HL-60/S4 treated with retinoic acid at 250 ng/mL for 4 days and 3 days (cell line): ENCODE data around the gene ORC3.

Source experiments
- in situ Hi-C: fragments of 300-500 bp; cut with MboI; formaldehyde crosslinking; loops from 2 replicates; pipeline ENCODE4 v1.7.0; 2022; ENCODE audit warnings: low sequenced_read_pairs

ORC3 gene

GRCh38 chr6:87589693-87590416, at the start of gene ORC3, which contains the start of gene RARS2:
TSS of gene ORC3 (plus strand) at chr6:87590135. CDS start at chr6:87590169, 34 bp downstream.
TSS of gene RARS2 (minus strand) at chr6:87589987. CDS start at chr6:87589957, 30 bp downstream.
- in situ Hi-C loops: no loop called here

GRCh38 chr6:87540539-87540938, 49.4 kb upstream of the ORC3 start:
- in situ Hi-C loops: no loop called here

- in situ Hi-C loops: no loop called here
Measured at GRCh38 chr6:87541041-87541440, 48.9 kb upstream of the ORC3 start.

DNA sequence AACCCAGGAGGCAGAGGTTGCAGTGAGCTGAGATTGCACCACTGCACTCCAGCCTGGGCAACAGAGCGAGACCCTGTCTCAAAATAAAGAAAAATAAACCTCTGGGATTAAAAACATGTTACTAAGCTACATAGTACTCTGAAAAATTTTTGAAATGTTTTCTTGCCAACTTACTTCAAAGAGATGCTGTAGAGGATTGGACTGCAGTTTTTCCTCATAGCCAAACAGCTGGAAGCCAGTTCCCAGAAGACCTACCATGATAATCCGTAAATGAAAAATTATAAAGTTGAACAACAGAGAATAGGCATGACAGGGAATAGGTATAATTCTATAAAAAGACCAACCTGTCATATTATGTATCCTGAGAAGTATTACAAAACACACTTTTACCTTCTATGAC, 48.2 kb upstream of the ORC3 start:
- in situ Hi-C loops: no loop called here

GRCh38 chr6:87543696-87544473, 46.0 kb upstream of the ORC3 start:
- in situ Hi-C loops: no loop called here

DNA sequence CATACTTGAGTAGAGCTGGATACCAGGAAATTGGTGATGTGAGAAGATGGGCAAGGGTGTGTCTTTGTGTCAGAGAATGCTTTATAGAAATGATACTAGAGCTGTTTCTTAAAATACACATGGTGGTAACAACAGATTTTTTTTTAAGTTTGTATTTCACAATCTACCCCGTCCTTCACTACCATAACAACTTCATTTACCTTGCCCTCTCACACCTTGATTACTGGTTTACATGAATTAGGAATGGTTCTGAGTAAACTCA, 45.5 kb upstream of the ORC3 start:
- in situ Hi-C loops: no loop called here

GRCh38 chr6:87551799-87552198, 38.1 kb upstream of the ORC3 start:
- in situ Hi-C loops: no loop called here

GRCh38 chr6:87553159-87553765, 36.7 kb upstream of the ORC3 start:
- in situ Hi-C loops: no loop called here

GRCh38 chr6:87555506-87555905, 34.4 kb upstream of the ORC3 start:
- in situ Hi-C loops: no loop called here

DNA sequence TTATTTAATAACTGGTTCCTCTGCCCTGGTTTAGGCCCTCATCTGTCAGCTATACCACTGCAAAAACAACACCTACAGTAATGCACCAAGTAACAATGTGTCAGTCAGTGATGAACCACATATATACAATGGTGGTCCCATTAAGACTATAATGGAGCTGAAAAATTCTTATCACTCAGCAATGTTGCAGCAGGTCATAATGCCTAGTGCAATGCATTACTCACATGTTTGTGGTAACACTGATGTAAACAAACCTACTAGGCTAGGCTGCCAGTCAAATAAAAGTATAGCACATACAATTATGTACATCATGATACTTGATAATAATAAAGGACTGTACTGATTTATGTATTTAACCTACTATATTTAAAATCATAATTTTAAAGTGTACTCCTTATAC, 31.5 kb upstream of the ORC3 start:
- in situ Hi-C loops: no loop called here

DNA sequence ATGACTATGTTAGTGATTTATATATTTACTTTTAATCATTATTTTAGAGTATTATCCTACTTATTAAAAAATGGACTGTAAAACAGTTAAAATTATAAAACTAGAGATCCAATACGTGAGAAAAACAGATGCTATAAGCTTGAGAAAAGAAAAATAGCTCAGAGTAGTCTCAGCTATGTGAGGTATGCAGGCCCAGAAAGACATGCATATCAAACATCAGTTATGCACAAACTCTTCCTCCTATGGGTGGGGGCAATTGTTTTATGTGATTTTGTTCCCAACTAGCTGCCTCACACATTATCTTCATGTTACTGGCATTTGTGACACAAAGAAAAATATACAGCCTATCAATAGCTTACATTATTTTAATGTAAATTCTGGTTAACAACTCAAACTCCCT, 28.9 kb upstream of the ORC3 start:
- in situ Hi-C loops: no loop called here

- in situ Hi-C loops: no loop called here
Measured at GRCh38 chr6:87572021-87572420, 17.9 kb upstream of the ORC3 start.

GRCh38 chr6:87572883-87573282, 17.1 kb upstream of the ORC3 start:
- in situ Hi-C loops: no loop called here

DNA sequence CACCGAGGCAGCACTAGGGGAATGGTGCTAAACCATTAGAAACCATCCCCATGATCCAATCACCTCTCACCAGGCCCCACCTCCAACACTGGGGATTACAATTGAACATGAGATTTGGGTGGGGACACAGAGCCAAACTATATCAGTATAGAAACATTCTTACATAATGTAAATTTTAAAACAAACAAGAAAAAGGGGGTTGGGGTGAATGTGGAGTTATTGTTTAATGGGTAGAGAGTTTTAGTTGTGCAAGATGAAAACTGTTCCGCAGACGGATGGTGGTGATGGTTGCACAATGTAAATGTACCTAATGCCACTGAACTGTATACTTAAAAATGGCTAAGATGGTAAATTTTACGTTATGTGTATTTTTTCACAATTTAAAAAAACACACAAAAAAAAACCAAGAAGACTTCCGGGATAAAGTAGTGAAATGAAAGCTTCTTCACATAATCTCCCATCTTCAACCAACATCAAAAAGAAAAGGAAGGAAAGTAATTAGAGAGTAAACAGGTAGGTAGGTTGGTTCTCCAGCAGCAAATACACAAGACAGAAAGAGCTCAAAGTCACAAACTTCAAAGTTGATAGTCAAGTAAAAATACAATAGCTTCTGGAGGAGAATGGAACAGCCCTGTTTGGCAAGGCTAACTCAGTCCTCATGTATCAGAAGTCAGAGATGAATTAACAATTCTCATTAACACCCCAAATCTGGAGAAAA, 16.5 kb upstream of the ORC3 start:
- in situ Hi-C loops: no loop called here

DNA sequence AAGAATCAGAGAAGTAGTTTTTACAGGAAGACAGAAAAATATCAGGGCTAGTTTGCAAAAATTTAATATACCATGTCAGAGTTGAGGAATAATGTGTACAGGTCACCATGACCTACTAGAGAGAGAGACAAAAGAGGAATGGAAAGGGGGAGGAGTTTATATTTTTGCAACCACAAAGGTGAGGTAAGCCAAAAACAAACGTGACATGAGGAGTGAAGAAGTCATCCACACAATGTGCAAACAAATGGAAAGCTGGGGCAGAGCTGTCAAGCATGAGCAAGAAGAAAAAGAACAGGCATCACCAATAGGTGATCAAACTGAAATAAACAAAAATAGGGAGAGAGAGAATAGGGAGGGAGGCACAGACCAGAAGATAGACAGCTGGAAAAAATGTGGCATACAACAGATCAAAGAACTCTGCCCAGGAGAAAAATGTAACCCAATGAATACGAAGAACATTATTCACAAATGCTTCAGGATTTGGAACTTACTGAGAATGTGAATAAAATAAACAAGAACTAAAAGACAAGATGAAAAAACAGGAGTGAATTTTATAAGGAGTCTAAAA, 15.6 kb upstream of the ORC3 start:
- in situ Hi-C loops: no loop called here

DNA sequence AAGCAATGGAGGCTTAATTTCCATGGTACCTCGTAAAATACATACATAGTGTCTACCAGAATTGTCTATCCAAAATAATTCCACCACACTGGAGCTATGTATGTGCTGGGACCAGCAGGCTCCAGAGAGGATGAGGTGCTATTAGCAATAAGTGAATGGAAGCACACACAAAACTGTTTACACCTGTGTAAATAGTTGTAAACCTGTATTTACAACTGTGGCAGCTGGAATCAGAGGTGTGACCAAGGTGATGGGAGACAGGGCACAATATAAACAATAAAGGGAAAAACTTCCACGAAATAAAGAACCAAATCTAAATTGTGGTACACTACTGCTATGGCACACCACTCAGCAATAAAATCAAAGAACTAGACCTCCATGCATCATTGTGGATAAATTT, 14.5 kb upstream of the ORC3 start:
- in situ Hi-C loops: no loop called here

- in situ Hi-C loops: no loop called here
Measured at GRCh38 chr6:87583822-87584221, 6.1 kb upstream of the ORC3 start.

GRCh38 chr6:87586371-87587077, 3.4 kb upstream of the ORC3 start:
- in situ Hi-C loops: no loop called here

GRCh38 chr6:87588756-87589407, 1.1 kb upstream of the ORC3 start:
- in situ Hi-C loops: no loop called here

DNA sequence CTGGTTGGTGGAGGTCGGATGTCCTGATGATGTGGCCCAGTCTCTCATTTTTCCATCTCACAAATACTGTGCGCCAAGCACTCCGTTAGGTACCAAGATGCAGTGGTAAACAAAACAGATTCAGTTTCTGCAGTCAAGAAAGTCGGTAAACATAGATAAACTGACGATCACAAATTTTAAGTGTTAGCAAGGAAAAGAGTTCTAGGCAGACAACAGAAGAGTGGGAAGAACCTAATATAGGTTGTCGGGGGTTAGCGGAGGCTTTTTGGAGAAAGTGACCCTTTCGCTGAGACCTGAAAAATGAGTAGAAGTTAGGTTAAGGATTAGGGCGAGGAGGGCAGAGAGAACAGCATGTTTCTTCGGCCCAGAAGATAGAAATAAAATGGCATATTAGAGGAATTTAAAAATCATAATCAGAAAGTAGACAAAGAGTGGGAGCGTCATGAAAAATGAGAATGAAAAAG, 514 bp downstream of the ORC3 start:
- in situ Hi-C loops: no loop called here
